HK-2 (cell line): ENCODE data around the gene SAC3D1.
A peak's percentile ranks its signal among the peaks of the same experiment; 100 is the strongest.

ENCODE experiments used
- DNase-seq: peaks from one replicate; pipeline ENCODE4 v3.0.0-alpha.2; 2018; ENCODE audit not compliant: unreplicated experiment

SAC3D1 gene

GRCh38 chr11:65026810-65027209 is 14.2 kb upstream of the SAC3D1 start:
- DNase-seq: no peak

- peak; percentile 85 for DNase-seq
Measured at GRCh38 chr11:65027213-65028067, 13.6 kb upstream of the SAC3D1 start, which contains the start of gene SNX15. SNX15 (plus strand) TSS chr11:65027439; CDS start chr11:65027538, 99 bp downstream.

GRCh38 chr11:65032216-65032615 is 8.8 kb upstream of the SAC3D1 start:
- no peak for DNase-seq

- no peak for DNase-seq
Measured at GRCh38 chr11:65034423-65034822, 6.6 kb upstream of the SAC3D1 start.

GRCh38 chr11:65035579-65035978 is 5.4 kb upstream of the SAC3D1 start:
- no peak for DNase-seq

GRCh38 chr11:65036931-65037330 is 4.1 kb upstream of the SAC3D1 start:
- DNase-seq: no peak

- DNase-seq: no peak
Measured at GRCh38 chr11:65040520-65040846, 527 bp upstream of the SAC3D1 start.

GRCh38 chr11:65042891-65043290 is 1.9 kb downstream of the SAC3D1 start:
- no peak for DNase-seq

- DNase-seq: no peak
Measured at GRCh38 chr11:65043881-65044501, 3.0 kb downstream of the SAC3D1 start.

GRCh38 chr11:65045061-65045460 is 4.1 kb downstream of the SAC3D1 start:
- DNase-seq: no peak

GRCh38 chr11:65045728-65046127 is 4.7 kb downstream of the SAC3D1 start:
- no peak for DNase-seq

- no peak for DNase-seq
Measured at GRCh38 chr11:65047581-65048422, 6.8 kb downstream of the SAC3D1 start.

GRCh38 chr11:65051398-65051858 is 10.4 kb downstream of the SAC3D1 start:
- DNase-seq: no peak

- no peak for DNase-seq
Measured at GRCh38 chr11:65053827-65054508, 13.0 kb downstream of the SAC3D1 start.

- DNase-seq: no peak
Measured at GRCh38 chr11:65055538-65055937, 14.5 kb downstream of the SAC3D1 start.

- DNase-seq: no peak
Measured at GRCh38 chr11:65056999-65057398, 16.0 kb downstream of the SAC3D1 start.

GRCh38 chr11:65057526-65057925 is 16.5 kb downstream of the SAC3D1 start:
- DNase-seq: no peak

- no peak for DNase-seq
Measured at GRCh38 chr11:65058012-65058411, 17.0 kb downstream of the SAC3D1 start.

- no peak for DNase-seq
Measured at GRCh38 chr11:65058419-65059054, 17.5 kb downstream of the SAC3D1 start, which contains the start of gene NAALADL1. NAALADL1 (minus strand) TSS chr11:65058553; CDS start chr11:65058521, 32 bp downstream.

- no peak for DNase-seq
Measured at GRCh38 chr11:65059523-65059922, 18.5 kb downstream of the SAC3D1 start.
